Lung microvascular endothelial cell (primary cell): ENCODE data around the gene KCNH5. TPM values are rescaled to one million over a fixed set of nuclear protein-coding genes. Genes with fewer than 3 reads are reported as not detected.

Experiments
- DNase-seq, 2 donors: peaks; one replicate each; pipeline versions ENCODE4 v3.0.0 to v3.0.0-alpha.2; 2010; ENCODE audit warnings: low read depth in 2 of 2
- total RNA-seq: library from RNA; depleted of rRNA; stranded (reverse); fragments of >200 nt; gene quantifications from 2 replicates; pipeline ENCODE4 v1.2.1, GENCODE V29; 2014

KCNH5 gene
- total RNA-seq, 1 donor from 2014 or later, result not detected

DNA sequence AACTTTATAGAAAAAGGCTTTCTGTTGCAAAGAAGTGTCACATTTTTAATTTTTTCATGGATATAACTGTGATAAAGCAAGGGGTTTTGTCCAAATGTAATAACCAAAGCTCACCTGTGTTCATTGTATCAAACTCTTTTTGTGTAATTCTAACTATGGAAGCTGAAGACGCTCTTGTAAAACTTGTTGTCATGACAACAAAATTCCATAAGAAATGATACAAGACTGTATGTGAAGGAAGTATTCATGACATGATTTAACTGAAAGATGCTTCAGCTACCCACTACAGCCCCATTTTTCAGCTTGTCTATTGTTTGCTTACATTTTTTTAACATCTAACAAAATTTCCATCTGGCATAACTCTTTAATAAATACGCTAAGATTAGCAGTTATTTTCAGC is 360.9 kb downstream of the KCNH5 start:
- DNase-seq, result no peak

DNA sequence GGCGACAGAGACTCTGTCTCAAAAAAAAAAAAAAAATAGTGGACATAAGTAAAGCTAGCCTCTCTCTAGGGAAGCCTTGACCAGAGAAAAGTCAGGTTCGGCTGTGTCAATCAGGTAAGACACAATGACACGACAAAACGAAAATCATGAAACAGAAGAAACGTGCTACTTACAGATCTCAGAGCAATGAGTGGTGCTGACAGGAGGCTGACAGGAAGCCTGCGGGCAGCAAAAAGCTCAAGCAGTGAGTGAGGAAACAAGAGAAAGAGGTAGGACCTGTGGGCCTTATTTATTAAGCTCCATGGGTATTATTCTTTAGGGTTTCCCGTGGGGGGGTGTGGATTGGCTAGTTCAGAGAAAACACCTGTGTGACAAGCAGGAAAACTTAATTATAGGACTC is 363.1 kb downstream of the KCNH5 start:
- no peak for DNase-seq

DNA sequence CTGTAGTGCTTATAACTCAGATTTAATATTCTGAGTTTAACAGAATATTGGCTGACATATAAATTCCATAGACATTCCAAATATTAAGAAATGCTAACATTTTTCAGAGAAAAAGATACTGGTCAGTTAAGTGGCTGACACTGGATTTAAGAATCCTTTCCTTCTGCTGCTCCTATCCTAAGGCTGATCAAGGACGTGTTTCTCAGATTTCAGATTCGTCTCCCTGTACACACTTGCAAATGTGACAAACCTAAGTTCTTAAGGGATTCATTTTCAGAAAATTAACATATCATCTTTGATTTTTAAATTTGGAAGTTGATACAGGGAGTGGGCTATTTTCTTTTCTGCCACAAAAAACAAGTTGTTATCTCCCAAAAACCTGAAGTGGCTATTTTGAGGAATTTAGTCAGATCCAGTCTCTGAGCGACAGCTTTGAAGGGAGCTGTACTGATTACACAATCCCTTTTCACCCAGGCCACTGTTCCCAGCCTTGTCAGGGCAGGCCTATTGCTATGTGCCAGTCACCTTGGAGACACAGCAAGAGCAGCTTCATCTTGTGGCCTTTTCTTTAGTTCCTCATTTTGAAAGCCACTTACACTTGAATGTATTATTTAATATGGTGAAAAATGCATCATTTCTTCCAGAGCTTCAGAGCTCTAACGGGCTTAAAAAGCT is 370.6 kb downstream of the KCNH5 start:
- no peak for DNase-seq

DNA sequence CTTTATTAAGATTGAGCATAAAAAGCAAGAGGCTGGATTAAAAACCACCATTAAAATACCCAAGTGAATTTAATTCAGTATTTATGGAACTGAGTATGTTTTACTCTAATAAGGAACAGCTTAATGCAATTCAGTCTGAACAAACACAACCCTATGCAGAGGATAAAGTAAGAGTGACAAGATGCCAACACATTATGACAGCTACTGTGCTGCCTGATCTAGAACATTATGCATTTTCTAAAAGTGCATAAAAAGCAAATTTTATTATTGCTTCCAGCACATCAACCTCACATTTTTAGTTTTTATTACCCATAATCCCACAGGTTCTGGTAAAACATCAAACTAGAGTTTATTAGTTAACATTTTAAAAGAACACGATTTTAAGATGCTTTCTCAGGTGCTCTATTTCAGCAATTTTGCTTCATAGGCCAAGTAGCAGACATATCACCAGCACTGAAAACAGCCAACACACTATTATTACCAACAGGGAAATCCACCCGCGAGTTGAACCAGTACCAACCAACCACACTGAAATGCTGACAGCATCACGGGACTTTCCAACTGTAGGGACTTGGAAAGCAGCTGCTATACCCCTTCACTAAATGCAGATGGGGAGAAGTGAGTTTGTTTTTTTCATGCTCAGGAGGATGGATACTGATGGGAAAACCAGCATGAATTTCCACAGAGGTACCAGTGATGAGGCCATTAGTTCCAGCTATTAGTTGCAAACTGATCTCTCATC is 372.1 kb downstream of the KCNH5 start:
- no peak for DNase-seq

DNA sequence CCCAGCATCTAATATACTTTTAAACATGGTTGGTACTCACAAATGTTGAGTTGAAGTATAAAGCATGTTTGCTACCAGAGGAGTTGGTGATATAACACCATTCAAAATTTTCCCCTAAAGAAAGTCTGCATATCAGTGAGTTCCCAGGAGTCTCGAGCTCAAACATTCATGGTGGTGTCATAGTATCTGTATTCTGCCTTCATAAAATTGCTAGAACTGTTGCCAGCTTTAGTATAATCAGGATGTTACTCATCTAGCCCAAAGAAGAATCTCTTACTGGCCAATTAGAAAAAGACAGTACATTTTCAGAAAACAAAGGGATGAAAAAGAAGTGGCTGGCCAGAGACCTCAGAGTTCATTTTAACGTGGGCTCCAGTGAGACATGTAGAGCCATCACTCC is 374.7 kb downstream of the KCNH5 start:
- no peak for DNase-seq

DNA sequence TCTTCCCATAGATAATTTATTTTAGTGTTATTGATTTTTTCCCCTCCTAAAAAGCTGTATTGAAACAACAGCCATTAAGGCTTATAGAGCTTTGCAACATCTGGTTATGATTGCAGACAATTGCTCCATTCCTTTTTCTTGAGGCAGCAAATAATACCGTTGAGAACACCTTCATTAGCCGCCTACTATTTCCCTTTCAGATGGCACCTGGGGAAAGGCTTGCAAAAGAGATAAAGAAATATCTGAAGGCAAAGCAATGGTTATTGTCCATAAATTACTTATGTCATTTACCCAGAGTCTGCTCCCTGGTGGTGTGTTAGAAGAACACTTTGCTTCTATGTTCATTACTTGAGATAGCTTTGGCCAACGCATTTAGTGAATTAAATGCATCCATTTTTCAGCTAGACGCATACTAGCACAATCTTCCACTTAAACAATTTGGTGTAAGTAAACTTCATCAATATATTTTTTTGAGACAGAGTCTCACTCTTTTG is 377.8 kb downstream of the KCNH5 start:
- peak; percentile 1 for DNase-seq

DNA sequence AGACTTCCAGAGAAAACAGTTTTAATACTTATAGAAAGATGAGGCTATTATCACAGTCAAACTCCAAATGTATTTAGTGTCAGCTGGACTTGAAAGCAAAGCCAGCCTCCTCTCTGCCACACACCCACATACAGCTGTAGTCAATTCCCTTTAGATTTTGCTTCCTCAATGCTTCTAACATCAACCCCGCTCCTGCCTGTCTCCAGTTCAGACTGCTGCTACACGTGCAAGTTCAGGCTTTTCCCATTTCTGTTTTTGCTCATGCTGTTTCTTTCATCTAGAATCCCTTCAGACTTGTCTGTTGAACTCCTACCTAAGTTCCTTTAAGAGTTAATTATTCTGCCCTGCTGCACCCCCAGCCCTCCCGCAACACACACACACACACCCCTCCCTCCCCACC is 380.0 kb downstream of the KCNH5 start:
- no peak for DNase-seq

DNA sequence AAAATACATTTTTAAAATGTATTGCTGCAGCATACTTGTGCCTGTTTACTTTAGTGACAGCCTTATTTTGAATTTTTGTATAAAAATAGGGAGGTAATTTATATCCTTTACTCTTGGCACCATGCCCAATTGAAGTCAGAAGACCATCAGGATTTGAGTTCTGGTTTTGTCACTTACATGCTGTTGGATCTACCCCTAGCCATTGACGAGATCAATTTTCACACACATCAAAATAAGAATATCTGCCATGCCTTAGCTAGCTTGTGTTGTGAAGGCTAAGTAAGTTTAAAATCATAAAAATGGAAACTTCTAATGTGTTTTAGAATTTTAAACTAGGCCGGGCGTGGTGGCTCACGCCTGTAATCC is 381.8 kb downstream of the KCNH5 start:
- no peak for DNase-seq

DNA sequence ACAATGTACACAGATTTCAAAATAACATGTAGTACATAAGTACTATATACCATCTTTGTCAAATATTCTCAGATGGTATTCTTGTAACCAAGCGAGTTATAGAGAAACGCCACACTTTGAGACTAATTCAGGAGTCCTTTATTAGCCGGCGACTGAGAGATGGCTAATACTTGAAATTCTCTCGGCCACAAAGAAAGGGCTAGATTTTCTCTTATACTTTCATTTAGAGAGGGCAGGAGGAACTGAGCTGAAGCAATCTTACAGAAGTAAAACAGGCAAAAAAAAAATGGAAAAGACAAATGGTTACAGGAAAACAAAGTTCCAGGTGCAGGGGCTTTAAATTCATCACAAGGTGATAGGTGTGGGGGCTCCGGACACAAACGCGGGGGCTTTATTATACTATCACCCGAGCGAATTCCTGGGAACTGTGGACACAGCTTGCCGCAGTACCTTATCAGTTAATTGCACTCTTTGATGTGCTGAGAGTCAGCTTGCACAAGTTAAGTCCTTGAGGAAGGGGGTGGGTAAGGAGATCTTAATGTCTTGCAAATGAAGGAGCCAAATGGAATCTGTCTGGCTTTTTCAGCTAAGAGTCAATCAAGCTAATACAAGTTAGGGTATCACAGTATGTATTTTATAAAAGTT is 382.3 kb downstream of the KCNH5 start:
- no peak for DNase-seq

DNA sequence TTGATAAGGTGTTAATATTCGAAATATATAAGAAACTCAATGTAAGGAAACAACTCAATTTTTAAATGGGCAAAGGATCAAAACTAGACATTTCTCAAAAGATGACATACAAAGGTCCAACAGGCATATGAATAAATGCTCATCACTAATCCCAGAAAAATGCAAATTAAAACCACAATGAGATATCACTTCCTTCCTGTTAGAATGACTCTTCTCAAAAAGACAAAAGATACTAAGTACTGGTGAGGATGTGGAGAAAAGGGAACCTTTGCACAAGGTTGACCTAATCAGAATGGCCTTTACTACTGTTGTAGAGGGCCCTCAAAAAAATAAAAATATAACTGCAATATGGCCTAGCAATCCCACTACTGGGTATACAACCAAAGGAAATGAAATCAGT is 383.4 kb downstream of the KCNH5 start:
- no peak for DNase-seq

DNA sequence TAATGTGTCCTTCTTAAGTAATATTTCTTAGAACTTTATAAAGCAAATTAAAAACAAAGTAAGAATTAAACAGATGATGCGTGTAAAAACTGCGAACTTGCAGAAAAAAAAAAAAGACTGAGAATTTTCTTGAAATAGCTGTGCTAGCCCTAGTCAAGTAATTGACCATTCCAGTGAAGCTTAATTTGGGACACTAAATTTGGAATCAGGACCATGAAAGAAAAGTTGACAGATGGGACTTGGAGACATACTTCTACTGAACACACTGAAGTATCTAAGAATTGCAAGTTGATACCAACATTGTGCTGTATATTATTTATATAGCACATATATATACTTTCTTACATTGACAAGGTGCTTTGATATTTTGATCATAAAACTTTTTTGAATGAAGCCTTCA is 386.6 kb downstream of the KCNH5 start:
- no peak for DNase-seq

DNA sequence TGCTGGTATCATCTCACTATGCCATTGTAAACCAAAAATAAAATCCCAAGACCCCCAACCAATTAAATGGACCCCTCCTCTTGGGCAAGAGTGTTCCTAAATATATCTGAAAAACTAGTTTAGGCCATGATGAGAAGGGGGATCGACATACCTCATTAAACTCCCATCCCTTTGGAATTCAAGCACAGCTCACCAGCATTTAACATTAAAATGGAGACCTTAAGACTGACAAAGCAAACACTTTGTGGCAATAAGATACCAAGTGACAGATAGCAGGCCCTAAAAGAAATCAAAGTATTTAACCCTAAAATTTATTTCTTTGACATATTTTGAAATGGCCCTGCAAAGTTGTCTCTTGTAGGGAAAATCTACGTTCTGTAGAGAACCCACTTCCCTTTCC is 387.9 kb downstream of the KCNH5 start:
- DNase-seq, result no peak

DNA sequence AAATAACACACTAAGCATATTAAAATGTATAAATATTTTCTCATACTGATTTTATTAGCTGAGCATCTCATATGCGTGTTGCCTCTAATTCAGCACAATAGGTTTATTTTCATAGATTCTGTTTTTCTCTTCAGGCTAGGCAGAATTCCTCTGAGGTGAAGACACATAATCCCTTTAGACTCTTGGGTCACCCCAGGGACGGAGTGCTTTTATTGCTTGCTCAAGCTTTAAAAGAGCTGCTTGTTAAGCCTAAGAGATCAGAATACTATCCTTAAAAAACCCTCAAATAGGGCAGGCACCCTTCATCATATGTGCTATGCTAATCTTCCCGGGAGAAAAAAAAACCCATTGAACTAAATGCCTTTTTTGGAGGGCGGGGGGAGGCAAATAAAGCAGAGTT is 390.1 kb downstream of the KCNH5 start:
- DNase-seq, result no peak

DNA sequence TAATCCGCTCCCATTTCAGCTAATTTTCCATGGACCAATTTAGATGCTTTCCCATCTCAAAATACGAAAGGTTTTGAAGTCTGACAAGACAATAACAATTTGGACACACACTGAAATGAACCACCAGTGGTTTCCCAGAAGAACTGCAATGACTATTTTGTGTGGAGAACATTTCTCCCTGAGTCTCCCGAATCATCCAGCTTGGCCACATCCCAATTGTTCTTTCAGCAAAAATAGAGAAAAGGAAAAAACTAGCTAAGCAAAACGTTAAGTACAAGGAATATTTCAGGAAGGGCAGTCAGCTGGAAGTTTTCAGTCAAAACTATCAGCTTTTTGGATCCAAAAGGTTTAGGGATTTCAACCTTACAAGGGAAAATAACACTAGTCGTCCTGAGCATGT is 390.6 kb downstream of the KCNH5 start:
- DNase-seq, result no peak

Other genes starting within 250 kb of the KCNH5 start
- gene RHOJ, start 159.0 kb upstream of the KCNH5 start, total RNA-seq, result 58.0 and 78.2 TPM in 2 replicates